ENCODE data around the gene ATP10A. TPM values are rescaled to one million over a fixed set of nuclear protein-coding genes. Genes with fewer than 3 reads are reported as not detected.

The ATP10A gene
- total and polyA plus RNA-seq, 2 donors from 2014 or later: 4.0 to 6.8 TPM

GRCh38 chr15:25844542-25844941 is 18.6 kb downstream of the ATP10A start:
- no peak overlapping the region for H3K27ac ChIP-seq (ENCODE audit: low read depth in 2 of 2, low read length in 2 of 2)
- DNase-seq (no peak), FAIRE-seq (no peak)
- H3K36me3 ChIP-seq (ENCODE audit: control insufficient read depth in 2 of 3, insufficient read depth in 3 of 3, low read length in 3 of 3): no peaks in the 10 kb centered on the region
- H3K27me3 ChIP-seq (ENCODE audit: control insufficient read depth, insufficient read depth, low read length): no peaks in the 10 kb centered on the region
- intact Hi-C loops (cut with DNase I): no loop called here
- H3K9ac ChIP-seq (ENCODE audit: low read length in 3 of 3): no peak overlapping the region
- H3K4me1 ChIP-seq (ENCODE audit: control insufficient read depth in 2 of 3, insufficient read depth in 2 of 3, low read depth in 1 of 3, low read length in 3 of 3): peaks cover 0 to 6% (median 4%) of the 10 kb centered on the region in 3 donors
- no peak overlapping the region for H3K4me3 ChIP-seq (ENCODE audit: low read length in 3 of 3)
- TF ChIP-seq CTCF (IDR thresholded peaks at IDR 0.05; ENCODE audit: borderline replicate concordance, extremely low read depth, insufficient read depth): no peak
- no peaks in the 10 kb centered on the region for H3K9me3 ChIP-seq (ENCODE audit: control insufficient read depth in 2 of 3, insufficient read depth in 1 of 3, low read length in 3 of 3)

- DNase-seq (no peak), FAIRE-seq (no peak)
- intact Hi-C loops (cut with DNase I): no loop called here
- no peak overlapping the region for H3K27ac ChIP-seq (ENCODE audit: low read depth in 2 of 2, low read length in 2 of 2)
- TF ChIP-seq CTCF (IDR thresholded peaks at IDR 0.05; ENCODE audit: borderline replicate concordance, extremely low read depth, insufficient read depth): no peak
- H3K9me3 ChIP-seq (ENCODE audit: control insufficient read depth in 2 of 3, insufficient read depth in 1 of 3, low read length in 3 of 3): no peaks in the 10 kb centered on the region
- H3K9ac ChIP-seq (ENCODE audit: low read length in 3 of 3): no peak overlapping the region
- no peaks in the 10 kb centered on the region for H3K27me3 ChIP-seq (ENCODE audit: control insufficient read depth, insufficient read depth, low read length)
- peaks cover 0 to 6% (median 0%) of the 10 kb centered on the region in 3 donors for H3K4me1 ChIP-seq (ENCODE audit: control insufficient read depth in 2 of 3, insufficient read depth in 2 of 3, low read depth in 1 of 3, low read length in 3 of 3)
- no peaks in the 10 kb centered on the region for H3K36me3 ChIP-seq (ENCODE audit: control insufficient read depth in 2 of 3, insufficient read depth in 3 of 3, low read length in 3 of 3)
- no peak overlapping the region for H3K4me3 ChIP-seq (ENCODE audit: low read length in 3 of 3)
These were observed 19.1 kb downstream of the ATP10A start for GRCh38 chr15:25844076-25844475.

- FAIRE-seq: no peak
- no peak for DNase-seq
- H3K36me3 ChIP-seq (ENCODE audit: control insufficient read depth in 2 of 3, insufficient read depth in 3 of 3, low read length in 3 of 3): no peaks in the 10 kb centered on the region
- H3K4me3 ChIP-seq (ENCODE audit: low read length in 3 of 3): no peak overlapping the region
- H3K9me3 ChIP-seq (ENCODE audit: control insufficient read depth in 2 of 3, insufficient read depth in 1 of 3, low read length in 3 of 3): no peaks in the 10 kb centered on the region
- no peak for TF ChIP-seq CTCF (IDR thresholded peaks at IDR 0.05; ENCODE audit: borderline replicate concordance, extremely low read depth, insufficient read depth)
- no peaks in the 10 kb centered on the region for H3K4me1 ChIP-seq (ENCODE audit: control insufficient read depth in 2 of 3, insufficient read depth in 2 of 3, low read depth in 1 of 3, low read length in 3 of 3)
- intact Hi-C loops (cut with DNase I): no loop called here
- no peak overlapping the region for H3K27ac ChIP-seq (ENCODE audit: low read depth in 2 of 2, low read length in 2 of 2)
- no peaks in the 10 kb centered on the region for H3K27me3 ChIP-seq (ENCODE audit: control insufficient read depth, insufficient read depth, low read length)
- no peak overlapping the region for H3K9ac ChIP-seq (ENCODE audit: low read length in 3 of 3)
These were observed 23.4 kb downstream of the ATP10A start for GRCh38 chr15:25839638-25840156.

GRCh38 chr15:25838871-25839195 is 24.3 kb downstream of the ATP10A start:
- no peak for FAIRE-seq
- H3K27ac ChIP-seq (ENCODE audit: low read depth in 2 of 2, low read length in 2 of 2): no peak overlapping the region
- intact Hi-C loops (cut with DNase I): no loop called here
- no peaks in the 10 kb centered on the region for H3K36me3 ChIP-seq (ENCODE audit: control insufficient read depth in 2 of 3, insufficient read depth in 3 of 3, low read length in 3 of 3)
- no peaks in the 10 kb centered on the region for H3K27me3 ChIP-seq (ENCODE audit: control insufficient read depth, insufficient read depth, low read length)
- no peak overlapping the region for H3K9ac ChIP-seq (ENCODE audit: low read length in 3 of 3)
- DNase-seq: no peak
- no peak for TF ChIP-seq CTCF (IDR thresholded peaks at IDR 0.05; ENCODE audit: borderline replicate concordance, extremely low read depth, insufficient read depth)
- H3K9me3 ChIP-seq (ENCODE audit: control insufficient read depth in 2 of 3, insufficient read depth in 1 of 3, low read length in 3 of 3): no peaks in the 10 kb centered on the region
- H3K4me1 ChIP-seq (ENCODE audit: control insufficient read depth in 2 of 3, insufficient read depth in 2 of 3, low read depth in 1 of 3, low read length in 3 of 3): no peaks in the 10 kb centered on the region
- no peak overlapping the region for H3K4me3 ChIP-seq (ENCODE audit: low read length in 3 of 3)
